ENCODE measurements around the gene PSG11.
"Not testable (repeated sequence)": the region's sequence is repeated elsewhere in the genome, so short reads cannot be mapped to it uniquely, and the experiment has no call there.

The PSG11 gene

GRCh38 chr19:42988206-42988605 lies 38.1 kb downstream of the PSG11 start:
- DNase-seq (ENCODE audit: low read depth) = not testable (repeated sequence)

DNA sequence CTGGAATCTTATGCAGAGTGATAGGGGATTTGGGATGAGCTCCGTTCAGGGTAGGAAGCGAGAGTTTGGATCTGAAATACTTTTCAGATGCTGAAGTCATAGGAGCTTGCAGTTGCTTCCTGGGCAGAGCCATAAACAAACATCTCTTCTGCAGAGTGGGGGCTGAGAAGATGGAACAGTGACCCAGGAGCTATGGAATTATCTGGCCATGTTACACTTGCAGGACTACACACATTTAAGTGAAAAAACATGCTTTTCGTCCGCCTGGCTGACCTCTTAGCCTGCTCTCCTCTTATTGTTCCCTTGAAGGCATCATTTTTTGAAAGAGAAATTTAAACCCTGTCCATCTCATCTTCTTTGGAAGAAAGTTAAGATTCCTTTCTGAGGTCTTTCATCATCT lies 40.7 kb downstream of the PSG11 start:
- DNase-seq (ENCODE audit: low read depth) = no peak

DNA sequence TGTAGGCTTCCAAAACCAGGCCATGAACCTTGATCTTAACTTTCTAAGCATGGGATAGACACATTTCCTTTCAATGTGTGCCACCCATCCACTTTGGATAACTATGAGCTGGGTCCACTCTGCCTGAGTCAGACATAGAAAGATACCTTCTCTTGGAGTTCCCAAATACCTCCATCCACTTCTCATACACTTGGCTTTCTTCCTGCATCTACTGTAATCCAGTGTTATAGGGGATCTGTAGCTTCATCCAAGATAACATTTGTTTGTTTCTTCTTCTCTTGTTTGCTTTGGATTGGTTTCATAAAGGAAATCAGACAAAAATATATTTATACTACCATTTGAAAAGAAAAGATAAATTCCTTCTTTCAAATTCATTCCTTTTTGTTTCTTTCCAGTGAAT lies 44.2 kb downstream of the PSG11 start:
- not testable (repeated sequence) for DNase-seq (ENCODE audit: low read depth)

- not testable (repeated sequence) for DNase-seq (ENCODE audit: low read depth)
Measured at GRCh38 chr19:42971451-42971850, 54.8 kb downstream of the PSG11 start.

- no peak for DNase-seq (ENCODE audit: low read depth)
Measured at GRCh38 chr19:42965176-42965575, 61.1 kb downstream of the PSG11 start.

DNA sequence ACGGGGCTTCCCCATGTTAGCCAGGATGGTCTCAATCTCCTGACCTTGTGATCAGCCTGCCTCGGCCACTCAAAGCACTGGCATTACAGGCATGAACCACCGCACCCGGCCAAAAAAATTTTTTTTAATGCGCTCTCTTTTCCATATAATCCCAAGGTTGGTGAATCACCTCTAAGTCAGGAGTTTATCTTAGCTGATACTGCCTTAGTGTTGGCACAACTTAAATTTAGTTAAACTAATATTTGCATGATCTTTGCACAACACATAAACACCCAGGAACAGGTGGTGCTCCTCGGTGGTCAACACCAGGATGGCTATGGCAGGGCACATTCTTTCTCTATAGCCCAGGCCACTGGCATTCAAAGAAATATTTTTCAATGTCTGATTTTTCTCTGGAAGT lies 65.2 kb downstream of the PSG11 start:
- no peak for DNase-seq (ENCODE audit: low read depth)
